Upper lobe of left lung (tissue), 6 donors: ENCODE measurements around the gene FAM13A. TPM values are rescaled to one million over a fixed set of nuclear protein-coding genes. Genes with fewer than 3 reads are reported as not detected.
"Not testable (repeated sequence)": the region's sequence is repeated elsewhere in the genome, so short reads cannot be mapped to it uniquely, and the experiment has no call there.

ENCODE experiments used
- ATAC-seq, 2 donors: fragments of 200-7000 bp; cut with Tn5 transposase; one replicate each; pipeline ENCODE4 v1.9.1; 2022; ENCODE audit warnings: mild to moderate bottlenecking in 2 of 2, moderate library complexity in 2 of 2; ENCODE audit not compliant: low FRiP score in 2 of 2
- DNase-seq, 2 donors: peaks; one replicate each; pipeline ENCODE4 v3.0.0-alpha.2; 2019 to 2020
- H3K27ac ChIP-seq, 4 donors: fragments of 200-600 bp; sonication (generic); one replicate each; pipeline ENCODE4 v1.5.1; 2016 to 2019
- H3K27me3 ChIP-seq, 4 donors: fragments of 200-600 bp; sonication (generic); one replicate each; pipeline ENCODE4 v1.5.1; 2017 to 2019
- H3K36me3 ChIP-seq, 4 donors: fragments of 200-600 bp; sonication (generic); one replicate each; pipeline ENCODE4 v1.5.1; 2016 to 2019
- H3K4me1 ChIP-seq, 4 donors: fragments of 200-600 bp; sonication (generic); one replicate each; pipeline ENCODE4 v1.5.1; 2018 to 2019
- H3K4me3 ChIP-seq, 4 donors: fragments of 200-600 bp; sonication (generic); one replicate each; pipeline ENCODE4 v1.5.1; 2017 to 2019; ENCODE audit warnings: mild to moderate bottlenecking in 2 of 4, moderate library complexity in 1 of 4
- H3K9me3 ChIP-seq, 4 donors: fragments of 200-600 bp; sonication (generic); one replicate each; pipeline ENCODE4 v1.5.1; 2018 to 2019
- EP300 ChIP-seq, 4 donors: sonication (generic); formaldehyde crosslinking; IDR thresholded peaks; one replicate each; pipeline ENCODE4 v1.5.1; 2017; ENCODE audit warnings: antibody characterized with exemption in 4 of 4, control low read depth in 2 of 4
- POLR2A ChIP-seq, 4 donors: fragments of 450-650 bp; IDR thresholded peaks; one replicate each; pipeline ENCODE4 v1.5.1; 2016 to 2017; ENCODE audit warnings: antibody characterized with exemption in 4 of 4, mild to moderate bottlenecking in 2 of 4
- POLR2AphosphoS5 ChIP-seq, 2 donors: sonication (generic); formaldehyde crosslinking; IDR thresholded peaks; one replicate each; pipeline ENCODE4 v1.5.1; 2017; ENCODE audit warnings: antibody characterized with exemption in 2 of 2
- WGBS, 2 donors: methylation state at CpG; one replicate each; pipeline ENCODE4 v1.1.5; 2017 to 2018; 5-methylcytosine and 5-hydroxymethylcytosine counted together
- total RNA-seq, 6 donors: library from RNA; depleted of rRNA in 4 of 6; stranded (reverse); fragments of >200 nt in 4 of 6; gene quantifications; one replicate each; pipeline versions ENCODE4 v1.1.0 to v1.2.1, GENCODE V29; 2016 to 2021
- TF ChIP-seq, protein P1 (sequence below), 6 experiments: fragments of 450-650 bp in 4 of 6; fragments of 200-600 bp in 2 of 6; sonication (generic) in 2 of 6; IDR thresholded peaks; one replicate each; pipeline ENCODE4 v1.5.1; 2016 to 2019; ENCODE audit warnings: antibody characterized with exemption in 6 of 6
- donor health status: DM: no; HTN: no; CAD: no; lungs with moderate emphysema.
- donor health status: DM: no; HTN: yes; CAD: no; lungs with severe emphysema.

FAM13A gene
- total RNA-seq, 6 donors from 2014 or later = 15.8 to 173 (median 34.1) TPM

DNA sequence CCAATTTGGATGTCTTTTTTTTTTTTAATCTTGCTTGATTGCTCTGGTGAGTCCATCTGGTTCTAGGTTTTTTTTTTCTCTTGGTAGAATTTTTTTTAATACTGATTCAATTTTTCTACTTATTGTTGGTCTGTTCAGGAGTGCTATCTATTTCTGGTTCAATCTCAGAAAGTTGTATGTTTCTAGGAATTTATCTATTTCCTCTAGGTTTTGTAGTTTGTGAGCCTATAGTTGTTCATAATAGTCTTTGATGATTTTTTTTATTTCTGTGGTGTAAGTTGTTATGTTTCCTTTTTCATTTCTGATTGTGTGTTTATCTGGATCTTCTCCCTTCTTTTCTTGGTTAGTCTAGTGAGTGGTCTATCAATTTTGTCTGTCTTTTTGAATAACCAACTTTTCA lies 129.6 kb downstream of the FAM13A start:
- no peak for ATAC-seq
- Histone ChIP-seq H3K27me3 (no peaks in the 10 kb centered on the region), H3K4me1 (no peaks in the 10 kb centered on the region), H3K27ac (no peak overlapping the region), H3K9me3 (no peaks in the 10 kb centered on the region), H3K36me3 (no peaks in the 10 kb centered on the region), H3K4me3 (no peak overlapping the region)
- no peak for TF ChIP-seq POLR2AphosphoS5 (IDR thresholded peaks at IDR 0.05)
- TF ChIP-seq, protein P1, sequence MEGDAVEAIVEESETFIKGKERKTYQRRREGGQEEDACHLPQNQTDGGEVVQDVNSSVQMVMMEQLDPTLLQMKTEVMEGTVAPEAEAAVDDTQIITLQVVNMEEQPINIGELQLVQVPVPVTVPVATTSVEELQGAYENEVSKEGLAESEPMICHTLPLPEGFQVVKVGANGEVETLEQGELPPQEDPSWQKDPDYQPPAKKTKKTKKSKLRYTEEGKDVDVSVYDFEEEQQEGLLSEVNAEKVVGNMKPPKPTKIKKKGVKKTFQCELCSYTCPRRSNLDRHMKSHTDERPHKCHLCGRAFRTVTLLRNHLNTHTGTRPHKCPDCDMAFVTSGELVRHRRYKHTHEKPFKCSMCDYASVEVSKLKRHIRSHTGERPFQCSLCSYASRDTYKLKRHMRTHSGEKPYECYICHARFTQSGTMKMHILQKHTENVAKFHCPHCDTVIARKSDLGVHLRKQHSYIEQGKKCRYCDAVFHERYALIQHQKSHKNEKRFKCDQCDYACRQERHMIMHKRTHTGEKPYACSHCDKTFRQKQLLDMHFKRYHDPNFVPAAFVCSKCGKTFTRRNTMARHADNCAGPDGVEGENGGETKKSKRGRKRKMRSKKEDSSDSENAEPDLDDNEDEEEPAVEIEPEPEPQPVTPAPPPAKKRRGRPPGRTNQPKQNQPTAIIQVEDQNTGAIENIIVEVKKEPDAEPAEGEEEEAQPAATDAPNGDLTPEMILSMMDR (IDR thresholded peaks at IDR 0.05) = no peak
- no peak for TF ChIP-seq POLR2A (IDR thresholded peaks at IDR 0.05)
- no peak for TF ChIP-seq EP300 (IDR thresholded peaks at IDR 0.05)
- no peak for DNase-seq

DNA sequence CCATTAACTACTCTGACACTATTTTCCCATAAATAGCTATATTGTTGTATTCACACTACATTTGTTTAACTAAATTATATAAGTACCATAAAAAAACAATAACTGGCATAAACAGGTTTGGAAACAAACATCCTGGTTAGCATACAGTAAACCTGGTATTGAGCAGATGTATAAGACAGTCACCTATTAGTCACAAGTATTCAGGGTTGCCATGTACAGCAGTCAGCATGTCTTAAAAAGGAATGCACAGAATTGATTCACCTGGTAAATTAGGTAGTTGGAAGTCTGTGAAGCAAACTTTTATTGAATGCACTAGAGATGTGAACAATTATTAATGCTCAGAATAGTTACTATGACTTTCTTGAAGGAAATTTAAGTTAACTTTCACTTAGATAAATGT lies 137.9 kb downstream of the FAM13A start:
- Histone ChIP-seq H3K27ac (no peak overlapping the region), H3K4me1 (no peaks in the 10 kb centered on the region), H3K9me3 (no peaks in the 10 kb centered on the region), H3K36me3 (no peaks in the 10 kb centered on the region), H3K27me3 (no peaks in the 10 kb centered on the region), H3K4me3 (no peak overlapping the region)
- no peak for DNase-seq
- ATAC-seq = no peak
- TF ChIP-seq POLR2A (IDR thresholded peaks at IDR 0.05) (no peak), EP300 (IDR thresholded peaks at IDR 0.05) (no peak), POLR2AphosphoS5 (IDR thresholded peaks at IDR 0.05) (no peak)

DNA sequence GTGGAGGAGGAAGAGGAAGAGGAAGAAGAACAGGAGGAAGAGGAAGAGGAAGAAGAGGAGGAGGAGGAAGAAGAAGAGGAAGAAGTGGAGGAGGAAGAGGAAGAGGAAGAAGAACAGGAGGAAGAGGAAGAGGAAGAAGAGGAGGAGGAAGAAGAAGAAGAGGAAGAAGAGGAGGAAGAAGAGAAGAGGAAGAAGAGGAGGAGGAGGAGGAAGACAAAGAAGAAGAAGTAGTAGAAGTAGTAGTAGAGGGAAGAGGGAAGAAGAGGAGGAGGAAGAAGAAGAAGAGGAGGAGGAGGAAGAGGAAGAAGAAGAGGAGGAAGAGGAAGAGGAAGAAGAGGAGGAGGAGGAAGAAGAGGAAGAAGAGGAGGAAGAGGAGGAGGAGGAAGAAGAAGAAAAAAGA lies 143.8 kb downstream of the FAM13A start:
- not testable (repeated sequence) for ATAC-seq, H3K36me3 ChIP-seq, DNase-seq, H3K4me1 ChIP-seq, H3K9me3 ChIP-seq, H3K4me3 ChIP-seq, H3K27me3 ChIP-seq, H3K27ac ChIP-seq

DNA sequence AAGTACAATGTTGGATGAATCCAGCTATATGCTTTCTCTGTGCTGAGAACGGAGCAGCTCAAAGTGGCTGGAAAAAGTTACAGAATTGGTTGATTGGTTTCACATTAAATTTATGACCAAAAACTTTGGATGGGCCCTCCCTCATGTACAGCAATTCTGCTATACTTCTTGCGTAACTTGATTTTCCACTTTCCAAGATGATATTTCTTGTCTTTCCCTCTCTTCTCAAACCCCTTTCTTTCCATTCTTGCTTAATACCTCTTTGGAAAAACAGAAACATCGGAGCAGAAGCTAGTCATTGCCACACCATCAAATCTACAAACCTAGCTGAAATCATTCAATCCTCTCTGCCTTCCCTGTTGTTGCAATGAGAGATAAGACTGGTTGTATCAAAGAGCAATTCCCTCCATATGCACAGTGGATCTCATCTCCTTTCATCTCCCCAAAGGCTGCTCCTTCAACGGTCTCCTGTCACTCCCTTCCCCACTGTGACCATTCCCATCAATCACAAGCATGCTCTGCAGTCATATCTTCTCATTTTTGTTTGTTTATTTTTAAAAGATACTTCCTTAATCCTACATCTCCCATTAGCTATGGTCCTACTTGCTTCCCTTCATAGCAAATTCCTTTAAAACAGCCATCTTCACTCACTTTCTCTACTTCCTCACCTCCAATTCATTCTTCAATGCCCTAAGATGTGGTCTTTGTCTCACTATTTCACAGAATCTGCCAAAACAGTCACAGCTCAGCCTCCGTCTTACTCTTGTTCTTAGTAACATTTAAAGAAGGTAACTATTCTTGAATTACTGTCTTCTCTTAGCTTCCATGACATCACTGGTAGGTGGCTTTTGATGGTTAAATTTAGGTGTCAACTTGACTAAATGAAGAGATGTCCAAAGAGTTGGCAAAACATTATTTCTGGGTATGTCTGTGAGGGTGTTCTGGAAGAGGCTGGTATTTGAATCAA lies 145.5 kb downstream of the FAM13A start:
- DNase-seq = no peak
- Histone ChIP-seq H3K27ac (no peak overlapping the region), H3K4me3 (no peak overlapping the region), H3K27me3 (no peaks in the 10 kb centered on the region), H3K36me3 (no peaks in the 10 kb centered on the region), H3K4me1 (no peaks in the 10 kb centered on the region), H3K9me3 (no peaks in the 10 kb centered on the region)
- no peak for ATAC-seq
- TF ChIP-seq, protein P1 (IDR thresholded peaks at IDR 0.05) = no peak
- TF ChIP-seq EP300 (IDR thresholded peaks at IDR 0.05) (no peak), POLR2A (IDR thresholded peaks at IDR 0.05) (no peak), POLR2AphosphoS5 (IDR thresholded peaks at IDR 0.05) (no peak)
- 85 to 92% methylated on average over 5 of the region's 5 CpGs for WGBS, 2 donors

DNA sequence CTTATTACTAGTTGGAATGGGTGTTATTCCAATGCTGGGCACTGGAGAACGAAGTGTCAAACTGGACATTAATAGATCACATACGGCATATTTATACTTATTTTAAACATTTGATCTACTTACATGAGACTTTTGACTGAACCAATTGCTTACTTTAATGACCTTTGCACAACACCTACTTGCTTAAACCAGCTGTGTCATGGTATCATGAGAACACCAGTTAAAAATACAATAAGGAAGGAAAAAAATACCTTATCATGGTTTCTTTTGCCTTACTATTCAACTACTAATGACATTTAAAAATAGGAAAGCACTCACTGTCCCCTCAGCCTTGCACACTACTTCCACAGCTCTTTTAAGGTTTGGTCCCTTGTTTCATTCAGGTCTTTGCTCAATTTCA lies 146.9 kb downstream of the FAM13A start:
- Histone ChIP-seq H3K4me3 (no peak overlapping the region), H3K4me1 (no peaks in the 10 kb centered on the region), H3K9me3 (no peaks in the 10 kb centered on the region), H3K36me3 (no peaks in the 10 kb centered on the region), H3K27me3 (no peaks in the 10 kb centered on the region), H3K27ac (no peak overlapping the region)
- no peak for TF ChIP-seq POLR2A (IDR thresholded peaks at IDR 0.05)
- TF ChIP-seq, protein P1 (IDR thresholded peaks at IDR 0.05) = no peak
- no peak for TF ChIP-seq EP300 (IDR thresholded peaks at IDR 0.05)
- TF ChIP-seq POLR2AphosphoS5 (IDR thresholded peaks at IDR 0.05) = no peak
- DNase-seq (no peak), ATAC-seq (no peak)
- WGBS, 2 donors = 97 to 99% methylated on average over 2 of the region's 2 CpGs

DNA sequence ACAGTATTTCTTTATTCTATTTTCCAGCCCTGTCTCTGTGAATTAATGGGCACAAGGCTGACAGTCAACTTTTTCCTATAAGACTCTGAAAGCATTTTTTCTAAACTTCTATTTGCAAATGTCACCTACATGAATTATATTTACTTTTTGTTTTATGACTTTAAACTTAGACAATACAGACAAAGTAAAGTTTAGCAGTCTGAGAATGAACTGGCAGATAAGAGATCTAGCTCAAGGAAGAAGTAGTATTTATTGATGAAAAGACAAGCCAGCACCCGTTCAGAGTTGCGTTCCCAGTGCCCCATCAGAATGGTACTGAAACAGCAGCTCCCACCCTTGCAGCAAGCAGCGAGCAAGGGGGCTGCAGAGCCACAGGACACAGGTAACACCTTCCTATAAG lies 148.5 kb downstream of the FAM13A start:
- ATAC-seq (no peak), DNase-seq (no peak)
- no peaks in the 10 kb centered on the region for H3K4me1 ChIP-seq
- H3K27ac ChIP-seq = no peak overlapping the region
- H3K4me3 ChIP-seq = no peak overlapping the region
- H3K36me3 ChIP-seq = no peaks in the 10 kb centered on the region
- 72 to 84% methylated on average over 3 of the region's 3 CpGs for WGBS, 2 donors
- no peaks in the 10 kb centered on the region for H3K9me3 ChIP-seq
- TF ChIP-seq EP300 (IDR thresholded peaks at IDR 0.05) (no peak), POLR2A (IDR thresholded peaks at IDR 0.05) (no peak), POLR2AphosphoS5 (IDR thresholded peaks at IDR 0.05) (no peak)
- TF ChIP-seq, protein P1 (IDR thresholded peaks at IDR 0.05) = no peak
- H3K27me3 ChIP-seq = no peaks in the 10 kb centered on the region
